HEK293 (cell line): ENCODE measurements around the gene SMOC1.
A peak's percentile ranks its signal among the peaks of the same experiment; 100 is the strongest.

Source experiments
- BCL6B ChIP-seq: fragments of 450-650 bp; formaldehyde crosslinking; IDR thresholded peaks from 2 replicates; pipeline ENCODE4 v1.5.1; 2017; ENCODE audit warnings: missing biosample characterization, missing genetic modification characterization
- GLIS1 ChIP-seq: fragments of 450-650 bp; formaldehyde crosslinking; IDR thresholded peaks from 2 replicates; pipeline ENCODE4 v1.5.1; 2016; ENCODE audit warnings: missing biosample characterization, missing genetic modification characterization
- IKZF3 ChIP-seq: fragments of 450-650 bp; IDR thresholded peaks from 2 replicates; pipeline ENCODE4 v1.5.0; 2018; ENCODE audit warnings: missing biosample characterization, mild to moderate bottlenecking, missing genetic modification characterization, moderate library complexity
- INSM2 ChIP-seq: fragments of 450-650 bp; formaldehyde crosslinking; IDR thresholded peaks from 2 replicates; pipeline ENCODE4 v1.5.1; 2016; ENCODE audit warnings: missing biosample characterization, missing genetic modification characterization
- KLF10 ChIP-seq: fragments of 450-650 bp; IDR thresholded peaks from 2 replicates; pipeline ENCODE4 v1.5.1; 2018; ENCODE audit warnings: missing biosample characterization, mild to moderate bottlenecking, missing genetic modification characterization
- KLF16 ChIP-seq: fragments of 450-650 bp; formaldehyde crosslinking; IDR thresholded peaks from 2 replicates; pipeline ENCODE4 v1.5.1; 2017; ENCODE audit warnings: missing biosample characterization, missing genetic modification characterization
- KLF7 ChIP-seq: fragments of 450-650 bp; formaldehyde crosslinking; IDR thresholded peaks from 2 replicates; pipeline ENCODE4 v1.5.1; 2016; ENCODE audit warnings: missing biosample characterization, missing genetic modification characterization, borderline replicate concordance
- PRDM2 ChIP-seq: fragments of 450-650 bp; formaldehyde crosslinking; IDR thresholded peaks from 2 replicates; pipeline ENCODE4 v1.5.1; 2016; ENCODE audit warnings: missing biosample characterization, missing genetic modification characterization, borderline replicate concordance
- SCRT1 ChIP-seq: fragments of 450-650 bp; formaldehyde crosslinking; IDR thresholded peaks from 2 replicates; pipeline ENCODE4 v1.5.1; 2016; ENCODE audit warnings: missing biosample characterization, missing genetic modification characterization, borderline replicate concordance
- SCRT2 ChIP-seq: fragments of 450-650 bp; formaldehyde crosslinking; IDR thresholded peaks from 2 replicates; pipeline ENCODE4 v1.5.1; 2016; ENCODE audit warnings: missing biosample characterization, missing genetic modification characterization
- WT1 ChIP-seq: fragments of 450-650 bp; formaldehyde crosslinking; IDR thresholded peaks from 2 replicates; pipeline ENCODE4 v1.5.1; 2016; ENCODE audit warnings: missing biosample characterization, missing genetic modification characterization
- ZBTB21 ChIP-seq: fragments of 450-650 bp; formaldehyde crosslinking; IDR thresholded peaks from 2 replicates; pipeline ENCODE4 v1.5.1; 2017; ENCODE audit warnings: missing biosample characterization, missing genetic modification characterization
- ZFP41 ChIP-seq: fragments of 450-650 bp; formaldehyde crosslinking; IDR thresholded peaks from 2 replicates; pipeline ENCODE4 v1.5.1; 2016; ENCODE audit warnings: missing biosample characterization, missing genetic modification characterization, borderline replicate concordance
- ZIC2 ChIP-seq: fragments of 450-650 bp; formaldehyde crosslinking; IDR thresholded peaks from 2 replicates; pipeline ENCODE4 v1.5.1; 2016; ENCODE audit warnings: missing biosample characterization, missing genetic modification characterization
- ZNF184 ChIP-seq: fragments of 450-650 bp; IDR thresholded peaks from 2 replicates; pipeline ENCODE4 v1.5.1; 2018; ENCODE audit warnings: missing biosample characterization, mild to moderate bottlenecking, missing genetic modification characterization
- ZNF274 ChIP-seq, 2 experiments: fragments of 200-500 bp in 1 of 2; fragments of 450-650 bp in 1 of 2; sonication (Bioruptor generic) in 1 of 2; formaldehyde crosslinking in 1 of 2; IDR thresholded peaks; 2 replicates each; pipeline versions ENCODE4 v1.5.1 to v1.6.1; 2014 to 2016; ENCODE audit warnings: borderline replicate concordance in 1 of 2, inconsistent platforms in 1 of 2, low read length in 1 of 2, missing biosample characterization in 1 of 2, missing genetic modification characterization in 1 of 2
- ZNF544 ChIP-seq: fragments of 450-650 bp; formaldehyde crosslinking; IDR thresholded peaks from 2 replicates; pipeline ENCODE4 v1.5.0; 2017; ENCODE audit warnings: missing biosample characterization, missing genetic modification characterization
- ZNF585B ChIP-seq: fragments of 450-650 bp; formaldehyde crosslinking; IDR thresholded peaks from 2 replicates; pipeline ENCODE4 v1.5.1; 2016; ENCODE audit warnings: missing biosample characterization, missing genetic modification characterization
- ZNF610 ChIP-seq: fragments of 450-650 bp; formaldehyde crosslinking; IDR thresholded peaks from 2 replicates; pipeline ENCODE4 v1.5.1; 2016; ENCODE audit warnings: missing biosample characterization, missing genetic modification characterization, borderline replicate concordance
- ZNF660 ChIP-seq: fragments of 450-650 bp; IDR thresholded peaks from 2 replicates; pipeline ENCODE4 v1.5.1; 2018; ENCODE audit warnings: missing biosample characterization, mild to moderate bottlenecking, missing genetic modification characterization
- ZNF843 ChIP-seq: fragments of 450-650 bp; formaldehyde crosslinking; IDR thresholded peaks from 2 replicates; pipeline ENCODE4 v1.5.1; 2016; ENCODE audit warnings: missing biosample characterization, missing genetic modification characterization
- TF ChIP-seq, protein P1 (sequence below): fragments of 450-650 bp; formaldehyde crosslinking; IDR thresholded peaks from 2 replicates; pipeline ENCODE4 v1.5.1; 2016; ENCODE audit warnings: missing biosample characterization, missing genetic modification characterization
- TF ChIP-seq, protein P2 (sequence below): fragments of 450-650 bp; formaldehyde crosslinking; IDR thresholded peaks from 2 replicates; pipeline ENCODE4 v1.5.1; 2017; ENCODE audit warnings: missing biosample characterization, missing genetic modification characterization
- TF ChIP-seq, protein P3 (sequence below): fragments of 450-650 bp; formaldehyde crosslinking; IDR thresholded peaks from 2 replicates; pipeline ENCODE4 v1.5.1; 2016; ENCODE audit warnings: missing biosample characterization, missing genetic modification characterization

SMOC1 gene

GRCh38 chr14:69880044-69880487 lies 850 bp downstream of the SMOC1 start (continued):
- 0 out of 2 replicates have a peak, but pooled peaks have one; percentile 2 for TF ChIP-seq SCRT1 (tag by site-specific recombination)
- no peak for TF ChIP-seq PRDM2
- TF ChIP-seq ZNF610 (tag by site-specific recombination), result 0 out of 2 replicates have a peak, but pooled peaks have one; percentile 50
- TF ChIP-seq ZFP41, result no peak
- TF ChIP-seq ZIC2 (tag by site-specific recombination), result peak; percentile 87
- TF ChIP-seq, protein P1, sequence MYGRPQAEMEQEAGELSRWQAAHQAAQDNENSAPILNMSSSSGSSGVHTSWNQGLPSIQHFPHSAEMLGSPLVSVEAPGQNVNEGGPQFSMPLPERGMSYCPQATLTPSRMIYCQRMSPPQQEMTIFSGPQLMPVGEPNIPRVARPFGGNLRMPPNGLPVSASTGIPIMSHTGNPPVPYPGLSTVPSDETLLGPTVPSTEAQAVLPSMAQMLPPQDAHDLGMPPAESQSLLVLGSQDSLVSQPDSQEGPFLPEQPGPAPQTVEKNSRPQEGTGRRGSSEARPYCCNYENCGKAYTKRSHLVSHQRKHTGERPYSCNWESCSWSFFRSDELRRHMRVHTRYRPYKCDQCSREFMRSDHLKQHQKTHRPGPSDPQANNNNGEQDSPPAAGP (tag by site-specific recombination), result peak; percentile 86
- TF ChIP-seq, protein P2, sequence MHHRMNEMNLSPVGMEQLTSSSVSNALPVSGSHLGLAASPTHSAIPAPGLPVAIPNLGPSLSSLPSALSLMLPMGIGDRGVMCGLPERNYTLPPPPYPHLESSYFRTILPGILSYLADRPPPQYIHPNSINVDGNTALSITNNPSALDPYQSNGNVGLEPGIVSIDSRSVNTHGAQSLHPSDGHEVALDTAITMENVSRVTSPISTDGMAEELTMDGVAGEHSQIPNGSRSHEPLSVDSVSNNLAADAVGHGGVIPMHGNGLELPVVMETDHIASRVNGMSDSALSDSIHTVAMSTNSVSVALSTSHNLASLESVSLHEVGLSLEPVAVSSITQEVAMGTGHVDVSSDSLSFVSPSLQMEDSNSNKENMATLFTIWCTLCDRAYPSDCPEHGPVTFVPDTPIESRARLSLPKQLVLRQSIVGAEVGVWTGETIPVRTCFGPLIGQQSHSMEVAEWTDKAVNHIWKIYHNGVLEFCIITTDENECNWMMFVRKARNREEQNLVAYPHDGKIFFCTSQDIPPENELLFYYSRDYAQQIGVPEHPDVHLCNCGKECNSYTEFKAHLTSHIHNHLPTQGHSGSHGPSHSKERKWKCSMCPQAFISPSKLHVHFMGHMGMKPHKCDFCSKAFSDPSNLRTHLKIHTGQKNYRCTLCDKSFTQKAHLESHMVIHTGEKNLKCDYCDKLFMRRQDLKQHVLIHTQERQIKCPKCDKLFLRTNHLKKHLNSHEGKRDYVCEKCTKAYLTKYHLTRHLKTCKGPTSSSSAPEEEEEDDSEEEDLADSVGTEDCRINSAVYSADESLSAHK, result peak; percentile 98
- no peak for TF ChIP-seq ZNF544 (tag by site-specific recombination)
- TF ChIP-seq GLIS1 (tag by site-specific recombination), result peak; percentile 97
- TF ChIP-seq, protein P3, sequence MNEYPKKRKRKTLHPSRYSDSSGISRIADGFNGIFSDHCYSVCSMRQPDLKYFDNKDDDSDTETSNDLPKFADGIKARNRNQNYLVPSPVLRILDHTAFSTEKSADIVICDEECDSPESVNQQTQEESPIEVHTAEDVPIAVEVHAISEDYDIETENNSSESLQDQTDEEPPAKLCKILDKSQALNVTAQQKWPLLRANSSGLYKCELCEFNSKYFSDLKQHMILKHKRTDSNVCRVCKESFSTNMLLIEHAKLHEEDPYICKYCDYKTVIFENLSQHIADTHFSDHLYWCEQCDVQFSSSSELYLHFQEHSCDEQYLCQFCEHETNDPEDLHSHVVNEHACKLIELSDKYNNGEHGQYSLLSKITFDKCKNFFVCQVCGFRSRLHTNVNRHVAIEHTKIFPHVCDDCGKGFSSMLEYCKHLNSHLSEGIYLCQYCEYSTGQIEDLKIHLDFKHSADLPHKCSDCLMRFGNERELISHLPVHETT, result 0 out of 2 replicates have a peak, but pooled peaks have one; percentile 26
- peak; percentile 84 for TF ChIP-seq KLF10
- TF ChIP-seq ZNF585B, result no peak
- peak; percentile 75 for TF ChIP-seq WT1 (tag by site-specific recombination)
- TF ChIP-seq ZNF843, result peak; percentile 99
- no peak for TF ChIP-seq ZNF184 (tag by site-specific recombination)
- no peak for TF ChIP-seq ZNF274 (IDR thresholded peaks at IDR 0.05; ENCODE audit: low read length)
- no peak for TF ChIP-seq ZNF274 (tag by site-specific recombination; IDR thresholded peaks at IDR 0.05; ENCODE audit: borderline replicate concordance)
- peak; percentile 93 for TF ChIP-seq KLF7 (tag by site-specific recombination)
- no peak for TF ChIP-seq ZNF660 (tag by site-specific recombination)
- TF ChIP-seq SCRT2 (tag by site-specific recombination), result 0 out of 2 replicates have a peak, but pooled peaks have one; percentile 6
- peak; percentile 70 for TF ChIP-seq INSM2 (tag by site-specific recombination)
- peak; percentile 90 for TF ChIP-seq KLF16 (tag by site-specific recombination)
- TF ChIP-seq ZBTB21 (tag by site-specific recombination), result 0 out of 2 replicates have a peak, but pooled peaks have one; percentile 37
- peak; percentile 58; the same call in 1 of the 2 replicates for TF ChIP-seq BCL6B (tag by site-specific recombination)
- TF ChIP-seq IKZF3 (tag by site-specific recombination), result peak; percentile 94
